Lower leg skin (tissue), 4 donors: ENCODE results near the gene KDM6B. TPM values are rescaled to one million over a fixed set of nuclear protein-coding genes. Genes with fewer than 3 reads are reported as not detected.
A peak's percentile ranks its signal among the peaks of the same experiment; 100 is the strongest.

Experiments used
- DNase-seq, 2 donors: peaks; one replicate each; pipeline ENCODE4 v3.0.0-alpha.2; 2019; ENCODE audit warnings: low spot score in 2 of 2
- H3K4me3 ChIP-seq: fragments of 200-600 bp; sonication (generic); 2 replicates; pipeline ENCODE4 v1.5.1; 2017; ENCODE audit warnings: mild to moderate bottlenecking, low read depth; ENCODE audit not compliant: poor library complexity, severe bottlenecking
- CTCF ChIP-seq, 3 donors: fragments of 450-650 bp; IDR thresholded peaks; one replicate each; pipeline ENCODE4 v1.5.1; 2016; ENCODE audit warnings: antibody characterized with exemption in 3 of 3, mild to moderate bottlenecking in 3 of 3, moderate library complexity in 2 of 3
- POLR2A ChIP-seq, 2 donors: fragments of 450-650 bp; IDR thresholded peaks; one replicate each; pipeline ENCODE4 v1.6.1; 2016 to 2017; ENCODE audit warnings: antibody characterized with exemption in 2 of 2, mild to moderate bottlenecking in 1 of 2, moderate library complexity in 1 of 2
- WGBS, 2 donors: methylation state at CpG; one replicate each; pipeline ENCODE4 v1.1.5; 2018; 5-methylcytosine and 5-hydroxymethylcytosine counted together
- intact Hi-C: fragments of 100-400 bp; cut with DNase I; formaldehyde crosslinking; loops from one replicate; pipeline ENCODE4 v1.15.0; 2023; ENCODE audit warnings: low total_unique reads
- total RNA-seq, 4 donors: library from RNA; depleted of rRNA; stranded (reverse); fragments of >200 nt; gene quantifications; one replicate each; pipeline ENCODE4 v1.1.0, GENCODE V29; 2016

KDM6B gene
- total RNA-seq, 4 donors from 2014 or later: 12.5 to 30.9 (median 18.0) TPM

GRCh38 chr17:7850701-7851437 is 16.9 kb downstream of the KDM6B start:
- TF ChIP-seq POLR2A (IDR thresholded peaks at IDR 0.05): no peak
- no peak for TF ChIP-seq CTCF (IDR thresholded peaks at IDR 0.05)
- H3K4me3 ChIP-seq: no peak overlapping the region
- intact Hi-C loops: no loop called here
- DNase-seq: peak in 1 of 2 donors; percentile 14
- WGBS, 2 donors: 89 to 90% methylated on average over 15 to 17 of the region's 17 CpGs

GRCh38 chr17:7851438-7852261 is 17.6 kb downstream of the KDM6B start:
- no peak overlapping the region for H3K4me3 ChIP-seq
- WGBS, 2 donors: 17 to 21% methylated on average over 45 to 55 of the region's 60 CpGs
- intact Hi-C loops: no loop called here
- TF ChIP-seq CTCF (IDR thresholded peaks at IDR 0.05) (peak in 1 of 3 donors; percentile 96), POLR2A (IDR thresholded peaks at IDR 0.05) (no peak)
- peak; percentile 75 to 97 for DNase-seq

GRCh38 chr17:7852262-7852670 is 18.2 kb downstream of the KDM6B start:
- peak; percentile 24 to 87 for DNase-seq
- intact Hi-C loops: no loop called here
- H3K4me3 ChIP-seq: no peak overlapping the region
- WGBS, 2 donors: 73 to 80% methylated on average over 14 to 20 of the region's 20 CpGs
- TF ChIP-seq POLR2A (IDR thresholded peaks at IDR 0.05): no peak
- TF ChIP-seq CTCF (IDR thresholded peaks at IDR 0.05): no peak

GRCh38 chr17:7852919-7853690 is 19.1 kb downstream of the KDM6B start:
- WGBS, 2 donors: 57 to 78% methylated on average over 23 to 49 of the region's 51 CpGs
- intact Hi-C loops: no loop called here
- H3K4me3 ChIP-seq: no peak overlapping the region
- peak in 1 of 2 donors; percentile 17 for DNase-seq
- TF ChIP-seq CTCF (IDR thresholded peaks at IDR 0.05): no peak
- no peak for TF ChIP-seq POLR2A (IDR thresholded peaks at IDR 0.05)

- intact Hi-C loops: no loop called here
- no peak overlapping the region for H3K4me3 ChIP-seq
- TF ChIP-seq POLR2A (IDR thresholded peaks at IDR 0.05) (no peak), CTCF (IDR thresholded peaks at IDR 0.05) (no peak)
- peak in 1 of 2 donors; percentile 13 for DNase-seq
- WGBS, 2 donors: 83 to 86% methylated on average over 21 of the region's 21 CpGs
Measured at GRCh38 chr17:7853691-7854038, 19.6 kb downstream of the KDM6B start.
